K562 (cell line): ENCODE data around the gene EML3. TPM values are rescaled to one million over a fixed set of nuclear protein-coding genes. Genes with fewer than 3 reads are reported as not detected.

ENCODE experiments used
- ATAC-seq: fragments of 200-7000 bp; cut with Tn5 transposase; 3 replicates; pipeline ENCODE4 v1.9.1; 2020; ENCODE audit warnings: moderate library complexity
- BruUV-seq: library from RNA; stranded (reverse); fragments of 400-500 nt; replicated peaks from 2 replicates; lab custom pipeline; 2021; lab: Mats Ljungman, UMichigan
- CTCF ChIA-PET: fragments of 300-600 bp; formaldehyde crosslinking; extraction: SDS; loops from one replicate; lab custom pipeline; 2021; ENCODE audit warnings: low intra/inter-chr PET ratio; lab: Yijun Ruan, JAX
- POLR2A ChIA-PET: fragments of 300-600, 350-650 bp; sonication (Branson Sonifier 250); formaldehyde crosslinking; extraction: SDS; loops from one replicate; lab custom pipeline; 2021; ENCODE audit warnings: antibody characterized with exemption, inconsistent platforms; lab: Yijun Ruan, JAX
- DNase-seq, 4 experiments: peaks; one replicate each; pipeline versions ENCODE4 v3.0.0 to v3.0.0-alpha.2; 2011 to 2018; ENCODE audit warnings: low spot score in 3 of 4, mixed read lengths in 3 of 4; ENCODE audit errors: extremely low read depth in 1 of 4
- FAIRE-seq: peaks from 2 replicates; lab custom pipeline; 2011; peaks lifted over from hg19 to GRCh38; lab: Jason Lieb, UNC
- H2AFZ ChIP-seq: 2 replicates; pipeline ENCODE4 v1.6.0; 2011; ENCODE audit warnings: low read depth, low read length, control low read depth, inconsistent platforms
- H3K27ac ChIP-seq: fragments of 200-600 bp; 3 replicates; pipeline ENCODE4 v1.8.0; 2011; ENCODE audit warnings: low read depth, mild to moderate bottlenecking, control low read depth, inconsistent platforms, low read length, moderate library complexity, mixed read lengths; ENCODE audit errors: extremely low read depth
- H3K27me3 ChIP-seq, 2 experiments: fragments of 300-600 bp in 1 of 2; 2 replicates in 1 of 2; 3 replicates in 1 of 2; pipeline versions ENCODE4 v1.6.0 to v1.8.0; 2011; ENCODE audit warnings: inconsistent platforms in 2 of 2, low read length in 2 of 2, mild to moderate bottlenecking in 1 of 2, mixed read lengths in 1 of 2, moderate library complexity in 1 of 2; ENCODE audit not compliant: control insufficient read depth in 2 of 2, insufficient read depth in 2 of 2
- H3K36me3 ChIP-seq: fragments of 300-600 bp; 3 replicates; pipeline ENCODE4 v1.8.0; 2011; ENCODE audit warnings: mild to moderate bottlenecking, low read length, inconsistent platforms; ENCODE audit not compliant: control insufficient read depth, insufficient read depth
- H3K4me1 ChIP-seq, 2 experiments: fragments of 200-600 bp in 1 of 2; replicated peaks in 1 of 2; 2 replicates in 1 of 2; 3 replicates in 1 of 2; pipeline versions ENCODE4 v1.5.1 to v1.8.0; 2011; ENCODE audit warnings: inconsistent platforms in 2 of 2, low read length in 2 of 2, mild to moderate bottlenecking in 1 of 2, mixed read lengths in 1 of 2, moderate library complexity in 1 of 2; ENCODE audit not compliant: control insufficient read depth in 2 of 2, insufficient read depth in 2 of 2
- H3K4me2 ChIP-seq: 2 replicates; pipeline ENCODE4 v1.6.1; 2011; ENCODE audit warnings: low read length, control low read depth, inconsistent platforms, mixed read lengths; ENCODE audit not compliant: insufficient read depth
- H3K4me3 ChIP-seq: fragments of 200-600 bp; sonication (generic), shearing (Covaris generic); 2 replicates; pipeline ENCODE4 v1.5.1; 2016; ENCODE audit warnings: control low read depth, inconsistent platforms
- H3K79me2 ChIP-seq: fragments of 200-600 bp; 3 replicates; pipeline ENCODE4 v1.8.0; 2011; ENCODE audit warnings: low read length, inconsistent platforms; ENCODE audit not compliant: control insufficient read depth, insufficient read depth
- H3K9ac ChIP-seq, 2 experiments: 2 replicates each; pipeline versions ENCODE4 v1.6.0 to v1.6.1; 2011; ENCODE audit warnings: low read depth in 2 of 2, low read length in 2 of 2, control low read depth in 1 of 2, inconsistent platforms in 1 of 2, mild to moderate bottlenecking in 1 of 2, mixed read lengths in 1 of 2; ENCODE audit not compliant: insufficient read depth in 1 of 2
- H3K9me1 ChIP-seq: one replicate; pipeline ENCODE4 v1.6.0; 2011; ENCODE audit warnings: inconsistent platforms, mild to moderate bottlenecking, low read length, moderate library complexity; ENCODE audit not compliant: control insufficient read depth, insufficient read depth
- H3K9me3 ChIP-seq: replicated peaks from 2 replicates; pipeline ENCODE4 v1.5.1; 2011; ENCODE audit warnings: low read depth, low read length, inconsistent platforms; ENCODE audit not compliant: control insufficient read depth, insufficient read depth
- H4K20me1 ChIP-seq: replicated peaks from 2 replicates; pipeline ENCODE4 v1.6.1; 2011; ENCODE audit warnings: low read length, inconsistent platforms, mixed read lengths; ENCODE audit not compliant: control insufficient read depth, insufficient read depth
- CHD1 ChIP-seq: fragments of 200-600 bp; sonication (generic); IDR thresholded peaks from one replicate; pipeline ENCODE4 v1.6.1; 2012; ENCODE audit warnings: mild to moderate bottlenecking, moderate library complexity, low read length, inconsistent platforms
- CREBBP ChIP-seq: IDR thresholded peaks from one replicate; pipeline ENCODE4 v1.6.1; 2012; ENCODE audit warnings: low read depth, mild to moderate bottlenecking, control low read depth, inconsistent platforms, low read length
- HEY1 ChIP-seq: fragments of 250-450 bp; sonication (Bioruptor Pico); IDR thresholded peaks from 2 replicates; pipeline ENCODE4 v1.5.0; 2020; ENCODE audit warnings: mild to moderate bottlenecking, moderate library complexity, borderline replicate concordance
- MBD2 ChIP-seq: sonication (generic); IDR thresholded peaks from 2 replicates; pipeline ENCODE4 v1.6.1; 2016; ENCODE audit warnings: low read depth, borderline replicate concordance
- NR0B1 ChIP-seq: fragments of 450-650 bp; IDR thresholded peaks from one replicate; pipeline ENCODE4 v1.6.1; 2018; ENCODE audit warnings: mild to moderate bottlenecking, moderate library complexity; ENCODE audit not compliant: partially characterized antibody
- SAP30 ChIP-seq: fragments of 200-600 bp; sonication (generic); IDR thresholded peaks from 2 replicates; pipeline ENCODE4 v1.6.1; 2012; ENCODE audit warnings: borderline replicate concordance, low read depth, mild to moderate bottlenecking, moderate library complexity, low read length, control low read depth, inconsistent platforms; ENCODE audit not compliant: insufficient read depth, poor library complexity, severe bottlenecking
- STAG1 ChIP-seq: sonication (generic); formaldehyde crosslinking; IDR thresholded peaks from 2 replicates; pipeline ENCODE4 v1.5.0; 2020; ENCODE audit warnings: missing genetic modification reagents, borderline replicate concordance
- TGIF2 ChIP-seq: sonication (generic); formaldehyde crosslinking; IDR thresholded peaks from 2 replicates; pipeline ENCODE4 v1.8.1; 2022; ENCODE audit warnings: mild to moderate bottlenecking, missing genetic modification reagents, moderate library complexity
- THRAP3 ChIP-seq: fragments of 450-650 bp; IDR thresholded peaks from 2 replicates; pipeline ENCODE4 v1.6.1; 2016; ENCODE audit warnings: mild to moderate bottlenecking, inconsistent platforms, borderline replicate concordance
- YY1 ChIP-seq, 3 experiments: IDR thresholded peaks; 2 replicates each; pipeline ENCODE4 v1.6.1; 2011; ENCODE audit warnings: low read length in 2 of 3, mild to moderate bottlenecking in 2 of 3, moderate library complexity in 2 of 3, borderline replicate concordance in 1 of 3, control low read depth in 1 of 3, low read depth in 1 of 3; ENCODE audit not compliant: insufficient read depth in 3 of 3, insufficient replicate concordance in 2 of 3, control insufficient read depth in 1 of 3, insufficient read length in 1 of 3; ENCODE audit errors: extremely low read depth in 1 of 3
- ZBTB49 ChIP-seq: sonication (generic); formaldehyde crosslinking; IDR thresholded peaks from 2 replicates; pipeline ENCODE4 v1.8.0; 2022; ENCODE audit warnings: missing genetic modification reagents, mild to moderate bottlenecking, borderline replicate concordance
- ZKSCAN3 ChIP-seq: fragments of 250-450 bp; sonication (Bioruptor Pico); IDR thresholded peaks from 2 replicates; pipeline ENCODE4 v1.4.0; 2020
- ZNF212 ChIP-seq: fragments of 450-650 bp; formaldehyde crosslinking; IDR thresholded peaks from 2 replicates; pipeline ENCODE4 v1.4.0; 2020; ENCODE audit warnings: mild to moderate bottlenecking
- WGBS: fragments of 100-300 bp; shearing (Covaris generic); methylation state at CpG from one replicate; pipeline ENCODE4 v1.1.6; 2016; ENCODE audit warnings: low coverage, mixed read lengths; ENCODE audit not compliant: insufficient coverage; ENCODE audit errors: missing lambda C conversion rate; 5-methylcytosine and 5-hydroxymethylcytosine counted together
- in situ Hi-C: fragments of 300-500 bp; cut with MboI; formaldehyde crosslinking; loops from 4 replicates; pipeline ENCODE4 v1.15.0; 2018; ENCODE audit warnings: inconsistent platforms, mixed read lengths
- intact Hi-C: fragments of 100-400 bp; cut with micrococcal nuclease; formaldehyde crosslinking; loops from 2 replicates; pipeline ENCODE4 v1.14.2; 2022
- polyA plus RNA-seq, 8 experiments: library from polyadenylated mRNA; depleted of rRNA in 4 of 8; stranded (reverse) in 5 of 8; unstranded in 3 of 8; fragments of >200 nt; fragmentation: Nextera tagmentation in 2 of 8; fragmentation: Illumina TruSeq in 1 of 8; extraction: Ambion mirVana in 2 of 8; extraction: Trizol in 1 of 8; gene quantifications; 2 replicates each; pipeline versions ENCODE4 v1.2.1 to v1.2.3, GENCODE V29; 2011 to 2014; ENCODE audit warnings: inconsistent platforms in 1 of 8, missing spikeins in 1 of 8
- total RNA-seq, 7 experiments: library from RNA; depleted of rRNA in 6 of 7; stranded (reverse); fragments of >200 nt in 6 of 7; fragmentation: Illumina TruSeq in 2 of 7; extraction: Trizol in 2 of 7; gene quantifications; 2 replicates each; pipeline versions ENCODE4 v1.2.1 to v1.2.3, GENCODE V29; 2011 to 2021; ENCODE audit warnings: low replicate concordance in 1 of 7
- TF ChIP-seq, protein P1 (sequence below): fragments of 450-650 bp; IDR thresholded peaks from 2 replicates; pipeline ENCODE4 v1.6.1; 2016; ENCODE audit warnings: borderline replicate concordance

EML3 gene
- total and polyA plus RNA-seq, 9 of the 15 experiments (the other 6 are each of a cell fraction or from before 2014, with no cell fraction given) = 0.32 to 90.5 (median 26.4) TPM

- in situ Hi-C loops (no loop called here), intact Hi-C loops (no loop called here)
- ATAC-seq (peak; percentile 19), FAIRE-seq (no peak), DNase-seq (peak in 2 of 4 experiments; percentile 22 to 48)
- H3K9me3 ChIP-seq = no peaks in the 10 kb centered on the region
- peaks cover 3% of the 10 kb centered on the region for H4K20me1 ChIP-seq
- BruUV-seq = TSS peak; percentile 76
- no peaks in the 10 kb centered on the region for H3K27me3 ChIP-seq
- peaks cover 22 to 40% of the 10 kb centered on the region in 2 experiments; a peak in 4 of 5 replicates for H3K4me1 ChIP-seq
- H3K36me3 ChIP-seq = peaks cover 83% of the 10 kb centered on the region
- no peaks in the 10 kb centered on the region for H3K9me1 ChIP-seq
- peak overlapping the region; percentile 75 for H2AFZ ChIP-seq
- peaks cover 70% of the 10 kb centered on the region for H3K79me2 ChIP-seq
- H3K27ac ChIP-seq = peak overlapping the region; percentile 88
- ChIA-PET CTCF (no interaction called here), POLR2A (interaction anchor here (0.6 to 3.8 kb wide), 37 partner anchors 8 to 1110 kb away, joined by 3 to 34 read pairs (median 4); partner anchors contain the start of genes C11orf98, CSKMT, HNRNPUL2 and LBHD1)
- peak overlapping the region; percentile 96 for H3K4me3 ChIP-seq
- WGBS = under 1% methylated on average over 31 of the region's 33 CpGs
- peak overlapping the region; percentile 95 for H3K9ac ChIP-seq
- peak overlapping the region; percentile 96 for H3K4me2 ChIP-seq
- TF ChIP-seq YY1 (IDR thresholded peaks at IDR 0.05; ENCODE audit: borderline replicate concordance in 1 of 3, control insufficient read depth in 1 of 3, extremely low read depth in 1 of 3, insufficient read depth in 3 of 3, insufficient read length in 1 of 3, insufficient replicate concordance in 2 of 3, low read depth in 1 of 3, low read length in 2 of 3) (no peak), TGIF2 (no peak), ZBTB49 (CRISPR knock-in tag) (0 out of 2 replicates have a peak, but pooled peaks have one; percentile 23), MBD2 (no peak), HEY1 (CRISPR knock-in tag) (no peak), CREBBP (no peak), ZKSCAN3 (no peak), SAP30 (peak; percentile 56), NR0B1 (no peak), ZNF212 (CRISPR knock-in tag) (no peak), CHD1 (peak; percentile 81), STAG1 (CRISPR knock-in tag) (peak; percentile 15; the same call in 1 of the 2 replicates), THRAP3 (0 out of 2 replicates have a peak, but pooled peaks have one; percentile 56)
- TF ChIP-seq, protein P1, sequence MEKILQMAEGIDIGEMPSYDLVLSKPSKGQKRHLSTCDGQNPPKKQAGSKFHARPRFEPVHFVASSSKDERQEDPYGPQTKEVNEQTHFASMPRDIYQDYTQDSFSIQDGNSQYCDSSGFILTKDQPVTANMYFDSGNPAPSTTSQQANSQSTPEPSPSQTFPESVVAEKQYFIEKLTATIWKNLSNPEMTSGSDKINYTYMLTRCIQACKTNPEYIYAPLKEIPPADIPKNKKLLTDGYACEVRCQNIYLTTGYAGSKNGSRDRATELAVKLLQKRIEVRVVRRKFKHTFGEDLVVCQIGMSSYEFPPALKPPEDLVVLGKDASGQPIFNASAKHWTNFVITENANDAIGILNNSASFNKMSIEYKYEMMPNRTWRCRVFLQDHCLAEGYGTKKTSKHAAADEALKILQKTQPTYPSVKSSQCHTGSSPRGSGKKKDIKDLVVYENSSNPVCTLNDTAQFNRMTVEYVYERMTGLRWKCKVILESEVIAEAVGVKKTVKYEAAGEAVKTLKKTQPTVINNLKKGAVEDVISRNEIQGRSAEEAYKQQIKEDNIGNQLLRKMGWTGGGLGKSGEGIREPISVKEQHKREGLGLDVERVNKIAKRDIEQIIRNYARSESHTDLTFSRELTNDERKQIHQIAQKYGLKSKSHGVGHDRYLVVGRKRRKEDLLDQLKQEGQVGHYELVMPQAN = peak; percentile 43; the same call in 1 of the 2 replicates
Observed at GRCh38 chr11:62573006-62573591, 39.5 kb downstream of the EML3 start.
